AG09309 (cell line): ENCODE measurements around the gene GPR141.

Source experiments
- DNase-seq: peaks from one replicate; pipeline ENCODE4 v3.0.0-alpha.2; 2010; ENCODE audit warnings: low read depth
- H3K4me3 ChIP-seq: 2 replicates; pipeline ENCODE4 v1.5.1; 2011; ENCODE audit warnings: mild to moderate bottlenecking, low read depth, low read length, moderate library complexity; ENCODE audit not compliant: control insufficient read depth
- TF ChIP-seq, protein P1 (sequence below): IDR thresholded peaks from 2 replicates; pipeline ENCODE4 v1.5.1; 2011; ENCODE audit warnings: mild to moderate bottlenecking, low read depth, low read length, inconsistent platforms; ENCODE audit not compliant: insufficient read depth, control insufficient read depth; ENCODE audit errors: missing control alignments

Gene GPR141

DNA sequence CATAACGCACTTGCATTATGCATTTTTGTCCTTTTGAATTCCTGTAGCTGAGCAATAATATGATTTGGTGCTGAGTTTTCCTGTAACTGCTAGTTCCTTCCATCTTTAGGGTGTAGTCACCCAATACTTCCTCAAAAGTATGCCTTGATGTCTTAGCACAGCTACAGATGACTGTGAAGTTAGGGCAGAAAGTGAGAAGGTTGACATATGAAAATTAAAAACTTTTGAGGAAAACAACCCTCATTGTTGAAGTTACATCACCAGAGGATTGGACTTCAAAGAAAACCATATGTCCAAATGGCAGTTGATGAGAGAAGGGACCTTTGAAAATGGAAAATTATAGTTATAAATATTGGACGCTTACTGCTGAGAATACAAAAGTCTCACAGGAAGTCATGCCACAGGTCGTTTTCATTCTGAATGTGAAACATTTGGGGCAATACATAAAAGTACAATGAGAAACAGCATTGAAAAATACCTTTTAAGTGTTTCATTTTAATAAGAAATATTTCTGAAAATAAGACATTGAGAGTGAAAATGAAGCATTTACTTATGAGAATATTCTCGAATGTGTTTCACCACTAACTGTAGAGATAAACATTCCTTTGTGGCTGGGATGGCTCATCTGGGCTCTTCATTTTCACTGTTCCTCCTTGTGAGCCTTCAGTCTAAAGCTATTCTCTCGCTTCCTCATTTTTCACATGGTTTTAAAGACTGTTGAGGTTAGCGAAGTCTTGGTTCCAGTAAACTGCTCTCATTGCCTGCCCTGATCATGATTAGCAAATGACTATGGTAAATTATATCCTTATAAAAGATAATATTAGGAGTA lies 103.4 kb downstream of the GPR141 start:
- DNase-seq: no peak
- H3K4me3 ChIP-seq: no peak overlapping the region
- TF ChIP-seq, protein P1, sequence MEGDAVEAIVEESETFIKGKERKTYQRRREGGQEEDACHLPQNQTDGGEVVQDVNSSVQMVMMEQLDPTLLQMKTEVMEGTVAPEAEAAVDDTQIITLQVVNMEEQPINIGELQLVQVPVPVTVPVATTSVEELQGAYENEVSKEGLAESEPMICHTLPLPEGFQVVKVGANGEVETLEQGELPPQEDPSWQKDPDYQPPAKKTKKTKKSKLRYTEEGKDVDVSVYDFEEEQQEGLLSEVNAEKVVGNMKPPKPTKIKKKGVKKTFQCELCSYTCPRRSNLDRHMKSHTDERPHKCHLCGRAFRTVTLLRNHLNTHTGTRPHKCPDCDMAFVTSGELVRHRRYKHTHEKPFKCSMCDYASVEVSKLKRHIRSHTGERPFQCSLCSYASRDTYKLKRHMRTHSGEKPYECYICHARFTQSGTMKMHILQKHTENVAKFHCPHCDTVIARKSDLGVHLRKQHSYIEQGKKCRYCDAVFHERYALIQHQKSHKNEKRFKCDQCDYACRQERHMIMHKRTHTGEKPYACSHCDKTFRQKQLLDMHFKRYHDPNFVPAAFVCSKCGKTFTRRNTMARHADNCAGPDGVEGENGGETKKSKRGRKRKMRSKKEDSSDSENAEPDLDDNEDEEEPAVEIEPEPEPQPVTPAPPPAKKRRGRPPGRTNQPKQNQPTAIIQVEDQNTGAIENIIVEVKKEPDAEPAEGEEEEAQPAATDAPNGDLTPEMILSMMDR: no peak
